Upper lobe of left lung (tissue), 6 donors: ENCODE measurements around the gene MPEG1. TPM values are rescaled to one million over a fixed set of nuclear protein-coding genes. Genes with fewer than 3 reads are reported as not detected.
A peak's percentile ranks its signal among the peaks of the same experiment; 100 is the strongest.

Experiments
- ATAC-seq, 2 donors: fragments of 200-7000 bp; cut with Tn5 transposase; one replicate each; pipeline ENCODE4 v1.9.1; 2022; ENCODE audit warnings: mild to moderate bottlenecking in 2 of 2, moderate library complexity in 2 of 2; ENCODE audit not compliant: low FRiP score in 2 of 2
- DNase-seq, 2 donors: peaks; one replicate each; pipeline ENCODE4 v3.0.0-alpha.2; 2019 to 2020
- H3K27ac ChIP-seq, 4 donors: fragments of 200-600 bp; sonication (generic); one replicate each; pipeline ENCODE4 v1.5.1; 2016 to 2019
- H3K27me3 ChIP-seq, 4 donors: fragments of 200-600 bp; sonication (generic); one replicate each; pipeline ENCODE4 v1.5.1; 2017 to 2019
- H3K36me3 ChIP-seq, 4 donors: fragments of 200-600 bp; sonication (generic); one replicate each; pipeline ENCODE4 v1.5.1; 2016 to 2019
- H3K4me1 ChIP-seq, 4 donors: fragments of 200-600 bp; sonication (generic); one replicate each; pipeline ENCODE4 v1.5.1; 2018 to 2019
- H3K4me3 ChIP-seq, 4 donors: fragments of 200-600 bp; sonication (generic); one replicate each; pipeline ENCODE4 v1.5.1; 2017 to 2019; ENCODE audit warnings: mild to moderate bottlenecking in 2 of 4, moderate library complexity in 1 of 4
- H3K9me3 ChIP-seq, 4 donors: fragments of 200-600 bp; sonication (generic); one replicate each; pipeline ENCODE4 v1.5.1; 2018 to 2019
- EP300 ChIP-seq, 4 donors: sonication (generic); formaldehyde crosslinking; IDR thresholded peaks; one replicate each; pipeline ENCODE4 v1.5.1; 2017; ENCODE audit warnings: antibody characterized with exemption in 4 of 4, control low read depth in 2 of 4
- POLR2A ChIP-seq, 4 donors: fragments of 450-650 bp; IDR thresholded peaks; one replicate each; pipeline ENCODE4 v1.5.1; 2016 to 2017; ENCODE audit warnings: antibody characterized with exemption in 4 of 4, mild to moderate bottlenecking in 2 of 4
- POLR2AphosphoS5 ChIP-seq, 2 donors: sonication (generic); formaldehyde crosslinking; IDR thresholded peaks; one replicate each; pipeline ENCODE4 v1.5.1; 2017; ENCODE audit warnings: antibody characterized with exemption in 2 of 2
- WGBS, 2 donors: methylation state at CpG; one replicate each; pipeline ENCODE4 v1.1.5; 2017 to 2018; 5-methylcytosine and 5-hydroxymethylcytosine counted together
- total RNA-seq, 6 donors: library from RNA; depleted of rRNA in 4 of 6; stranded (reverse); fragments of >200 nt in 4 of 6; gene quantifications; one replicate each; pipeline versions ENCODE4 v1.1.0 to v1.2.1, GENCODE V29; 2016 to 2021
- TF ChIP-seq, protein P1 (sequence below), 6 experiments: fragments of 450-650 bp in 4 of 6; fragments of 200-600 bp in 2 of 6; sonication (generic) in 2 of 6; IDR thresholded peaks; one replicate each; pipeline ENCODE4 v1.5.1; 2016 to 2019; ENCODE audit warnings: antibody characterized with exemption in 6 of 6
- donor health status: DM: no; HTN: no; CAD: no; lungs with moderate emphysema.
- donor health status: DM: no; HTN: yes; CAD: no; lungs with severe emphysema.

The MPEG1 gene
- total RNA-seq, 6 donors from 2014 or later: 5.5 to 59.2 (median 25.1) TPM

DNA sequence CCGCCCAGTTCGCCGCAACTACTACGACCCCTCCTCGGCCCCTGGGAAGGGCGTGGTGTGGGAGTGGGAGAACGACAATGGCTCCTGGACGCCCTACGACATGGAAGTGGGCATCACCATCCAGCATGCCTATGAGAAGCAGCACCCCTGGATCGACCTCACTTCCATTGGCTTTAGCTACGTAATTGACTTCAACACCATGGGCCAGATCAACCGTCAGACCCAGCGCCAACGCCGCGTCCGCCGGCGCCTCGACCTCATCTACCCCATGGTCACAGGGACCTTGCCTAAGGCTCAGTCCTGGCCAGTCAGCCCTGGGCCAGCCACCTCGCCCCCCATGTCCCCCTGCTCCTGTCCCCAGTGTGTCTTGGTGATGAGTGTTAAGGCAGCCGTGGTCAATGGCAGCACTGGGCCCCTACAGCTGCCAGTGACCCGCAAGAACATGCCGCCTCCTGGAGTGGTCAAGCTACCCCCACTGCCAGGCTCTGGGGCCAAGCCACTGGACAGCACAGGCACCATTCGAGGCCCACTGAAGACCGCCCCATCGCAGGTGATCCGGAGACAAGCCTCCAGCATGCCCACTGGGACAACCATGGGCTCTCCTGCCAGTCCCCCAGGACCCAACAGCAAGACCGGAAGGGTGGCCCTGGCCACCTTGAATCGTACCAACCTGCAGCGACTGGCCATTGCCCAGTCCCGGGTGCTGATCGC is 30.8 kb downstream of the MPEG1 start:
- TF ChIP-seq, protein P1, sequence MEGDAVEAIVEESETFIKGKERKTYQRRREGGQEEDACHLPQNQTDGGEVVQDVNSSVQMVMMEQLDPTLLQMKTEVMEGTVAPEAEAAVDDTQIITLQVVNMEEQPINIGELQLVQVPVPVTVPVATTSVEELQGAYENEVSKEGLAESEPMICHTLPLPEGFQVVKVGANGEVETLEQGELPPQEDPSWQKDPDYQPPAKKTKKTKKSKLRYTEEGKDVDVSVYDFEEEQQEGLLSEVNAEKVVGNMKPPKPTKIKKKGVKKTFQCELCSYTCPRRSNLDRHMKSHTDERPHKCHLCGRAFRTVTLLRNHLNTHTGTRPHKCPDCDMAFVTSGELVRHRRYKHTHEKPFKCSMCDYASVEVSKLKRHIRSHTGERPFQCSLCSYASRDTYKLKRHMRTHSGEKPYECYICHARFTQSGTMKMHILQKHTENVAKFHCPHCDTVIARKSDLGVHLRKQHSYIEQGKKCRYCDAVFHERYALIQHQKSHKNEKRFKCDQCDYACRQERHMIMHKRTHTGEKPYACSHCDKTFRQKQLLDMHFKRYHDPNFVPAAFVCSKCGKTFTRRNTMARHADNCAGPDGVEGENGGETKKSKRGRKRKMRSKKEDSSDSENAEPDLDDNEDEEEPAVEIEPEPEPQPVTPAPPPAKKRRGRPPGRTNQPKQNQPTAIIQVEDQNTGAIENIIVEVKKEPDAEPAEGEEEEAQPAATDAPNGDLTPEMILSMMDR (IDR thresholded peaks at IDR 0.05): no peak
- TF ChIP-seq POLR2AphosphoS5 (IDR thresholded peaks at IDR 0.05): no peak
- no peak for TF ChIP-seq POLR2A (IDR thresholded peaks at IDR 0.05)
- TF ChIP-seq EP300 (IDR thresholded peaks at IDR 0.05): no peak

DNA sequence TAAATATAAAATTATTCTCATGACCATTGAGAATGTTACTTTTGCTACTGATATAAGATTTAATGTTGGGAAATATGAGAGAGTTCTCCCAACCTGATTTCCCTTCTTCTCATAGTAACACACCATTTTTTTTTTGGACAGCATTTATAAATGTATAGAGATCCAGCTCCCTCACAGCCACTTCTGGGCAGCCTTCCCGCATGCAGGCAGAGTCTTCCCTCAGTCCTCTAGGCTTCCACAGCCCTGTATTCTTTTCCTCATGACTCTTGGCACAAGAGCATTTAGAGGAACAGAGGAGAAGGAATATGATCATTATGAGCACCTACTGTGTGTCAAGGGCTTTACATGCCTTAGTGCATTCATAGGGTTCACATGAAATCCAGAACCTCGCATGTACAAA is 31.8 kb downstream of the MPEG1 start:
- 76 to 87% methylated on average over 2 of the region's 2 CpGs for WGBS, 2 donors
- TF ChIP-seq POLR2AphosphoS5 (IDR thresholded peaks at IDR 0.05): no peak
- TF ChIP-seq EP300 (IDR thresholded peaks at IDR 0.05): no peak
- no peak for TF ChIP-seq POLR2A (IDR thresholded peaks at IDR 0.05)
- TF ChIP-seq, protein P1 (IDR thresholded peaks at IDR 0.05): no peak
- Histone ChIP-seq H3K27me3 (no peaks in the 10 kb centered on the region), H3K27ac (peak overlapping the region in 1 of 4 donors; percentile 53), H3K9me3 (no peaks in the 10 kb centered on the region), H3K4me1 (peaks cover 15 to 25% (median 20%) of the 10 kb centered on the region in 4 donors), H3K36me3 (peaks cover 0 to 9% (median 0%) of the 10 kb centered on the region in 4 donors), H3K4me3 (no peak overlapping the region)
- DNase-seq: no peak
- ATAC-seq: no peak

More for the DNA sequence above, 30.8 kb downstream of the MPEG1 start:
- peak in 1 of 2 donors; percentile 79 for DNase-seq
- Histone ChIP-seq H3K27ac (peak overlapping the region in 2 of 4 donors; percentile 10 to 53), H3K4me1 (peaks cover 25 to 33% (median 30%) of the 10 kb centered on the region in 4 donors), H3K9me3 (no peaks in the 10 kb centered on the region), H3K4me3 (no peak overlapping the region), H3K36me3 (peaks cover 0 to 9% (median 0%) of the 10 kb centered on the region in 4 donors), H3K27me3 (no peaks in the 10 kb centered on the region)
- 96 to 98% methylated on average over 19 to 33 of the region's 33 CpGs for WGBS, 2 donors
- ATAC-seq: no peak

DNA sequence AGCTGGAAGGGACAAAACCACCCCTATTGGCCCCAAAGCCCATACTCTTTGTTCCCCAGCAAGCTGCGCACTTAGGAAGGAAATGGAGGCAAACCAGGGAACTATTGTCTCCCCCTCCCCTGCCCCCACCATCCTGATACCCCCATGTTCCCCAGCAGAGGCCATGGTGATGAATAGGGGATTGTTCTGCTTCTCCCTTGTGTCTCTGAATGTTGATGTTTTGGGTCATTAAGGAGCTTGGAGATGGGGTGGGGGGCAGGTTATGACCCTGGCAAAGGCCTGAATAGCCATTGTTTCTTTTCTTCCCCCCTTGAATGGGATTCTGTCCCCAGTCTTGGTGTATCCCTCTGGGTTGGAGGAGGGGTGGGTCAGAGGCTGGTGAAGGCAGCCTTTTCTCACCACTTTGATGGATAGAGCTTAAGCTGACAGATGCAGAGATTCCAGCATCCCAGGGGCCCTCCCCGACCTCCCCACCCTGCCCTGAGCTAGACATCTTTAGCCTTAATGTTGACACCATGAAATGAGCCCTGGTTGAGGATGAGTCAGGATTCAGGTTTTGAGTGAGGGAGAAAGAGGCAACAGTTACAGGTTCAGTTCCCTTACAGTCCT is 32.5 kb downstream of the MPEG1 start:
- TF ChIP-seq EP300 (IDR thresholded peaks at IDR 0.05) (no peak), POLR2AphosphoS5 (IDR thresholded peaks at IDR 0.05) (no peak), POLR2A (IDR thresholded peaks at IDR 0.05) (no peak)
- TF ChIP-seq, protein P1 (IDR thresholded peaks at IDR 0.05): no peak
- no peak overlapping the region for H3K4me3 ChIP-seq
- H3K27ac ChIP-seq: peak overlapping the region in 1 of 4 donors; percentile 53
- H3K27me3 ChIP-seq: no peaks in the 10 kb centered on the region
- WGBS, 2 donors: 82 to 83% methylated on average over 2 of the region's 2 CpGs
- H3K4me1 ChIP-seq: peaks cover 15 to 25% (median 18%) of the 10 kb centered on the region in 4 donors
- ATAC-seq: no peak
- peaks cover 0 to 9% (median 0%) of the 10 kb centered on the region in 4 donors for H3K36me3 ChIP-seq
- DNase-seq: no peak
- H3K9me3 ChIP-seq: no peaks in the 10 kb centered on the region

DNA sequence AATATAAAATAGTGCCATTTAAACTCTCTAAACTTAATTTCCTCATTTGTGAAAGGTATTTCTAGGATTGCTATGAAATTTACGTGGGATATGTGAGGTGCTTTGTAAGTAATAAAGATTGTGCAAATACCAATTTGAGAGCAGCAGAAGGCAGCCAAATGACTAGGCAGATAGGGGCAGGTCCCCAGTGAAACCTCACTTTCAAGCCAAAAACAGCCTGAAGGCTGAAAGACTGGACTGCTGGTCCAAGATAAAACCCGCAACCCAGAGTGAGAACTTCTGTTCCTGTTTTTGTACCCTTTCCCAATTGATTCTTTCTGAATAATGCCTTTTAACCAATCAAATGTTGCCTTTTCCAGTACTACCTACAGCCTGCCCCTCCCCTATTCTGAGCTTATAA is 33.6 kb downstream of the MPEG1 start:
- ATAC-seq (no peak), DNase-seq (no peak)
- TF ChIP-seq, protein P1 (IDR thresholded peaks at IDR 0.05): no peak
- TF ChIP-seq POLR2A (IDR thresholded peaks at IDR 0.05) (no peak), POLR2AphosphoS5 (IDR thresholded peaks at IDR 0.05) (no peak)
- 75 to 77% methylated on average over 2 of the region's 2 CpGs for WGBS, 2 donors
- peak overlapping the region in 1 of 4 donors; percentile 39 for H3K27ac ChIP-seq
- H3K4me1 ChIP-seq: peaks cover 17 to 27% (median 24%) of the 10 kb centered on the region in 4 donors
- no peak overlapping the region for H3K4me3 ChIP-seq
- no peaks in the 10 kb centered on the region for H3K9me3 ChIP-seq
- peaks cover 0 to 9% (median 0%) of the 10 kb centered on the region in 4 donors for H3K36me3 ChIP-seq
- no peaks in the 10 kb centered on the region for H3K27me3 ChIP-seq
